ENCODE results near the gene GPR37L1.

DNA sequence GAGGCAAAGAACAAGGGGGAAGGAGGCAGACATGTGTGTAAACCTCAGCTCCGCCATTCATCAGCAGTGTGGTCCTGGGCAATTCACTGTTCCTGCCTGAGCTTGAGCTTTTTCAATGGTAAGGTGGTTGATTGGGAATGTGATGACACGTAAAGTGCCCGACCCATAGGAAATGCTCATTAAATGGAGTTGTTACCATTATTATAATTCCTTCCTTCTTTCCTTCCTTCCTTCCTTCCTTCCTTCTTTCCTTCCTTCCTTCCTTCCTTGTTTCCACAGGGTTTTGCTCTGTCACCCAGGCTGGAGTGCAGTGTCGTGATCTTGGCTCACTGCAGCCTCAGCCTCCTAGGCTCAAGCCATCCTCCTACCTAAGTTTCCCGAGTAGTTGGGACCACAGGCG is 4.3 kb downstream of the GPR37L1 start:
- TF ChIP-seq, protein P1, sequence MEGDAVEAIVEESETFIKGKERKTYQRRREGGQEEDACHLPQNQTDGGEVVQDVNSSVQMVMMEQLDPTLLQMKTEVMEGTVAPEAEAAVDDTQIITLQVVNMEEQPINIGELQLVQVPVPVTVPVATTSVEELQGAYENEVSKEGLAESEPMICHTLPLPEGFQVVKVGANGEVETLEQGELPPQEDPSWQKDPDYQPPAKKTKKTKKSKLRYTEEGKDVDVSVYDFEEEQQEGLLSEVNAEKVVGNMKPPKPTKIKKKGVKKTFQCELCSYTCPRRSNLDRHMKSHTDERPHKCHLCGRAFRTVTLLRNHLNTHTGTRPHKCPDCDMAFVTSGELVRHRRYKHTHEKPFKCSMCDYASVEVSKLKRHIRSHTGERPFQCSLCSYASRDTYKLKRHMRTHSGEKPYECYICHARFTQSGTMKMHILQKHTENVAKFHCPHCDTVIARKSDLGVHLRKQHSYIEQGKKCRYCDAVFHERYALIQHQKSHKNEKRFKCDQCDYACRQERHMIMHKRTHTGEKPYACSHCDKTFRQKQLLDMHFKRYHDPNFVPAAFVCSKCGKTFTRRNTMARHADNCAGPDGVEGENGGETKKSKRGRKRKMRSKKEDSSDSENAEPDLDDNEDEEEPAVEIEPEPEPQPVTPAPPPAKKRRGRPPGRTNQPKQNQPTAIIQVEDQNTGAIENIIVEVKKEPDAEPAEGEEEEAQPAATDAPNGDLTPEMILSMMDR (IDR thresholded peaks at IDR 0.05; ENCODE audit: insufficient read depth, low read length, poor library complexity, severe bottlenecking) = no peak
- no peak for TF ChIP-seq EZH2phosphoT487 (conservative IDR thresholded peaks at IDR 0.05; ENCODE audit: low read length)

Measured in SU-DHL-6 (cell line).